WI38 (cell line): ENCODE measurements around the gene SLIT2.
A peak's percentile ranks its signal among the peaks of the same experiment; 100 is the strongest.

Experiments used
- H3K4me3 ChIP-seq: 2 replicates; pipeline ENCODE4 v1.5.1; 2011; ENCODE audit warnings: low read depth, mild to moderate bottlenecking, control low read depth, low read length
- TF ChIP-seq, protein P1 (sequence below): IDR thresholded peaks from 2 replicates; pipeline ENCODE4 v1.5.1; 2012; ENCODE audit warnings: low read depth, mild to moderate bottlenecking, control low read depth, low read length

Gene SLIT2

DNA sequence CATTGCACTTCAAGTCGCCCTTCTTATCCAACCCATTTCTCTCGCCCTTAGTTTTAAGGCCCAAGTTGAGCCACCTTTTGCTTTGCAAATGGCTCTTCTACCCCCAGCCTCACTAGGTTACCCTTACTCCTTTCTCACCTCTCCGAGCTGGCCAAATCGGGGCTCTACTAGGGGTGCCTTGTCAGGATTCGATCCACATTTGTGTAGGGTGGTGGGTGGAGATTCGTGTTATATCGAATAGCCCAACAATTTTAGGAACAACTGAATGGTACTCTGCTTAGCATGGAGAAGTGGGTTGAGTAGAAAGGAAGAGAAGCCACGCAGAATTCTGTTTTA is 3.5 kb downstream of the SLIT2 start:
- TF ChIP-seq, protein P1, sequence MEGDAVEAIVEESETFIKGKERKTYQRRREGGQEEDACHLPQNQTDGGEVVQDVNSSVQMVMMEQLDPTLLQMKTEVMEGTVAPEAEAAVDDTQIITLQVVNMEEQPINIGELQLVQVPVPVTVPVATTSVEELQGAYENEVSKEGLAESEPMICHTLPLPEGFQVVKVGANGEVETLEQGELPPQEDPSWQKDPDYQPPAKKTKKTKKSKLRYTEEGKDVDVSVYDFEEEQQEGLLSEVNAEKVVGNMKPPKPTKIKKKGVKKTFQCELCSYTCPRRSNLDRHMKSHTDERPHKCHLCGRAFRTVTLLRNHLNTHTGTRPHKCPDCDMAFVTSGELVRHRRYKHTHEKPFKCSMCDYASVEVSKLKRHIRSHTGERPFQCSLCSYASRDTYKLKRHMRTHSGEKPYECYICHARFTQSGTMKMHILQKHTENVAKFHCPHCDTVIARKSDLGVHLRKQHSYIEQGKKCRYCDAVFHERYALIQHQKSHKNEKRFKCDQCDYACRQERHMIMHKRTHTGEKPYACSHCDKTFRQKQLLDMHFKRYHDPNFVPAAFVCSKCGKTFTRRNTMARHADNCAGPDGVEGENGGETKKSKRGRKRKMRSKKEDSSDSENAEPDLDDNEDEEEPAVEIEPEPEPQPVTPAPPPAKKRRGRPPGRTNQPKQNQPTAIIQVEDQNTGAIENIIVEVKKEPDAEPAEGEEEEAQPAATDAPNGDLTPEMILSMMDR = no peak
- peak overlapping the region; percentile 62 for H3K4me3 ChIP-seq

DNA sequence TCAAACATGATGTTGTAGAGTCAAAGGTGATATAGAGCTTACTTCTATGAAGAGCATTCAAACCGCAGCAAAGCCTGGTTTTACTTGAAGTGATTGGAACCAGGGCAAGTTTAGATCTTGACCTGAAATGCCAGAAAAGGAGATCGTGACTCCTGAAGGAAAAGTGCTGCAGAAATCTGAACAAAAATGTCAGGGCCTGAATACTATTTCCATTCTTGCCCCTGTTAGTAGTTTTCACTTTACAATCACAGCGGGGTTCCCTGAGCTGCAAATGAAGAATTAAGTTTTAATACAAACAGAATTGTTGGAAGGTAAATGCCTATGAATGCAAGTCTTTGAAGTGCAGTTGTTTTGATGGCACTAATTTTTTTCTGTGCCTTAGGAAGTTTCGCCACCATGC is 4.1 kb downstream of the SLIT2 start:
- TF ChIP-seq, protein P1 = no peak
- no peak overlapping the region for H3K4me3 ChIP-seq

DNA sequence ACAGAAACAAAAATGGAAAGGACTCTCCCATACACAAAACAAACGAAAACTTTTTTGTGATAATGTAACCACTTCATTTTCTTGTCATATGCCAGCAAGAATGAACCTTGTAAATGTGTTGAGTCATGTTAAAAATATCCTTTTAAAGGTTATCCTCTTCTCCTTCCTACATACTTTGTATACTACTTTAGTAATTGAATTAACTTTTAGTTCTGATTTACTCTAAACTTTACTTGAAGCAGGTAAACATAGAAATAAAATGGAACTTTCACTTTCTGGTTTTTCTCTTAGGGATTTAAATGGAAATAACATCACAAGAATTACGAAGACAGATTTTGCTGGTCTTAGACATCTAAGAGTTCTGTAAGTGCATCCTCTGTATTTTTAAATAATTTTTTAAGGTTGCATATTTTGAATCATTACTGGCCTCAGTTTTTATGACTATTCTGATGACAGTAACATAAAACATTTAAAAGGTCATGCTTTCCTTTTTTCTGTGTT is 4.7 kb downstream of the SLIT2 start:
- TF ChIP-seq, protein P1 = no peak
- no peak overlapping the region for H3K4me3 ChIP-seq

DNA sequence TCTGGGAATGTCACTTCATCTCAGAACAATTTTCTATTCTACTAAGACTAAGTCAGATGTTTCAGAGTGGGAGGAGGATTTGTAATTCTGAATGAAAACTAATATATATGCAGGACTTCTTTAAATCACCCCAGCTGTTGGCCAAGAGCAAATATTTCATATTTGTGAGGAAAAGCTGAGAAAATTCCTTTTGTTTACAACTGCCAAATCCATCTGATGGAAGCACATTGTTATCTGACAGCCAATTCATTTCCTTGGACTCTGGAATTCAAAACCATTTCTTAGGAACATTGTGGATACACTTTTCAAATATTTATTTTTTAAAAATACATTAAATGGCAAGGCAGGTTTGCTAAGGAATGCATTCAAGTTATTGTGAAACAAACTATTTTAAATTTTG is 8.0 kb downstream of the SLIT2 start:
- H3K4me3 ChIP-seq = no peak overlapping the region

DNA sequence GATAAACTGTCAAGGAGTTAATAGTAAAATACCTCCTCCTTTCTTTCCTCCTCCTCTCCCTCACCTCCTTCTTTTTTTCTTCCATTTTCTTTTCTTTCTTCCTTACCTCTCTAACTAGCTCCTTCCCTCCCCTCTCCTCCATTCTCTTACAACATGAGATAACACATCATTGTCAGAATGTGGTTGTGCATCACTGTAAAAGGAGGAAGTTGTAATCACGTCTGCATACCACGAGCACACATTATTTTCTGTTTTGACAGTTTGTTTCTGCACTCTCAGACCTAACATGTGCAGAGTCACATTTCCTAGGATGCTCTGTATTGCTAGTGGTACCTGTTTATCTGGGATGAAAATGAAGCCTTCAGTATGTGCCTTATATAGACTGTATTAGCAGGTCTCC is 9.1 kb downstream of the SLIT2 start:
- no peak overlapping the region for H3K4me3 ChIP-seq
- TF ChIP-seq, protein P1 = no peak

More for the DNA sequence above, 8.0 kb downstream of the SLIT2 start:
- TF ChIP-seq, protein P1 = no peak

DNA sequence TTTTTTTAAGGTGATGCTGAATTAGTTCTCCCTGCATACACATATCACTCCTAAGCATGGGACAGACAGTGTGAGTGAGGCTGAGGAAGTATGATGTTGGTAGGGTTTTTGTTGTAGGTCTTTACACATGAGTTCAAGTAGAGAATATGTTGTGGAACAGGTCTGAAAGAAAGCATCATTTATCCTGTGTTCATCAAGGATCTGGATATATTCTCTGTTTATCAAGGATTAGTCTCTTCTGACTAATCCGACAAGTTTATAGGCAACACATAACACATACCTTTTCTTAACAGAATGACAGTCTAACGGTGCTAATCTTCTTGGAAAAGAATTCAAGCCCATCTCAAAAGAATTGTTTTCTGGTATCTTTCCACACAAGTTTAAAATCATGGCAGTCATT is 10.5 kb downstream of the SLIT2 start:
- TF ChIP-seq, protein P1 = no peak
- H3K4me3 ChIP-seq = no peak overlapping the region

DNA sequence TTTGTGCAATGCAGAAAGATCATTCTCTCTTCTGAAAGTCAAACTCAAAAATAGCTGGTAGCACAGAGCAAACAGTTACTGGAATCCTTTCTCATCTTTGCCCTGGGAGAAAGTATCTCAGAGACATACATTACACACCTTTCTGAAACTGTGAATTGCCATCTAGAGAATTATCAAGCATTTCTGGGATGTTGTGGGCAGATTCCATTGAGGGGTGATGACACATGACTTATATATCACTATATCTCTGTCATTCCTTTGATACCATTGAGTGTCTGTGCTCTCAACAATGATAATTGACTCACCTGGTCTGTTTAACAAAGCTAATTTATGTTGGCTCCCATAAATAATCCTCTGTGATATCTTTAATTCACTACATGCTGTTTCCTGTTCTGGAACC is 13.0 kb downstream of the SLIT2 start:
- H3K4me3 ChIP-seq = no peak overlapping the region
- TF ChIP-seq, protein P1 = no peak
